Coronary artery (tissue), 2 donors: ENCODE results near the gene PLCB3.

Experiments used
- DNase-seq: peaks from one replicate; pipeline ENCODE4 v3.0.0-alpha.2; 2017; ENCODE audit warnings: low spot score
- H3K27ac ChIP-seq, 2 donors: fragments of 200-600 bp; sonication (generic); one replicate each; pipeline ENCODE4 v1.5.1; 2016 to 2019
- H3K4me3 ChIP-seq: fragments of 200-600 bp; sonication (generic); 2 replicates; pipeline ENCODE4 v1.5.1; 2016; ENCODE audit warnings: mild to moderate bottlenecking, moderate library complexity
- TF ChIP-seq, protein P1 (sequence below): fragments of 200-600 bp; sonication (generic); IDR thresholded peaks from one replicate; pipeline ENCODE4 v1.5.1; 2019; ENCODE audit warnings: antibody characterized with exemption

The PLCB3 gene

DNA sequence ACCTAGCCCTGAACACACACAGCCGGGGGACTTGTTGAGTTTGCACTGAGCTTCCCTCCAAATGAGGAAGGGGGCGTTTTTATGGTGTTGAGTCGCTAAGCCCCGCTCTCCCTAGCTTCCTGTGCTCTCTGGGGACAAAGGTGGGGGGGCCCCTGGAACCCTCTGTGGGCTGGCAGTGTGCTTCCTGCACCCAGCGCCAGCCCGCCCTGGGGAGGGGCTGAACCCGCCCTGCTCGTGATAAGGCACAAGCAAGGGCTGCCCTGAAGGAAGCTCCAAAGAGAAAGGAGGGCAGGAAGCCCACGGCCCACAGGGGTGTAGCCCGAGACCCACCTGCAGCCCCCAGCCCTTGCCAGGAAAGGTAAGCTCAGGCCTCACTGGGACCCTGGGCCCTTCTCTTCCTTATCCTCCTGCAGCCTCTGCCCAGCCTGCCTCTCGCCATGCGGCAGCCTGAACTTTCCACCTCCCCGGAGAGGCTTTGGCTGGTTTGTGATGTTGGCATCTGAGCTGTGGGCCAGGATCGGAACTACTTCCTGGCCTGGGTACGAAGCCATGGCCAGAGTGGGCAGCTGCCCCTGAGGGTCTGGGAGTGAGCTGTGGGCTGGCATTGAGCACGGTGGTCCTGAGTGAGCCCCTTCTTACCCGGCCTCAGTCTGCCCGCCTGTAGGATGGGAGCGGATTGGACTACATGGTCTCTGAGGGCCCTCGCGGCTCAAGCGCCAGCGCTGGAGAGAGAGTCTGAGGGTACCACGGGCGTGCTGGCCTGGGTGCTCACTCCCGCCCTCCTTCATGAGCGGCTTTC, 44.7 kb upstream of the PLCB3 start, which contains the start of gene FERMT3:
Gene FERMT3, plus strand, starts transcription at position 265 of the 799 bp plus-strand sequence. CDS start 644 bp downstream, outside the sequence.
- Histone ChIP-seq H3K4me3 (peak within 1 kb of the TSS; percentile 66), H3K27ac (peak within 1 kb of the TSS; percentile 49 to 88)
- no peak for DNase-seq
- TF ChIP-seq, protein P1, sequence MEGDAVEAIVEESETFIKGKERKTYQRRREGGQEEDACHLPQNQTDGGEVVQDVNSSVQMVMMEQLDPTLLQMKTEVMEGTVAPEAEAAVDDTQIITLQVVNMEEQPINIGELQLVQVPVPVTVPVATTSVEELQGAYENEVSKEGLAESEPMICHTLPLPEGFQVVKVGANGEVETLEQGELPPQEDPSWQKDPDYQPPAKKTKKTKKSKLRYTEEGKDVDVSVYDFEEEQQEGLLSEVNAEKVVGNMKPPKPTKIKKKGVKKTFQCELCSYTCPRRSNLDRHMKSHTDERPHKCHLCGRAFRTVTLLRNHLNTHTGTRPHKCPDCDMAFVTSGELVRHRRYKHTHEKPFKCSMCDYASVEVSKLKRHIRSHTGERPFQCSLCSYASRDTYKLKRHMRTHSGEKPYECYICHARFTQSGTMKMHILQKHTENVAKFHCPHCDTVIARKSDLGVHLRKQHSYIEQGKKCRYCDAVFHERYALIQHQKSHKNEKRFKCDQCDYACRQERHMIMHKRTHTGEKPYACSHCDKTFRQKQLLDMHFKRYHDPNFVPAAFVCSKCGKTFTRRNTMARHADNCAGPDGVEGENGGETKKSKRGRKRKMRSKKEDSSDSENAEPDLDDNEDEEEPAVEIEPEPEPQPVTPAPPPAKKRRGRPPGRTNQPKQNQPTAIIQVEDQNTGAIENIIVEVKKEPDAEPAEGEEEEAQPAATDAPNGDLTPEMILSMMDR, result no peak

DNA sequence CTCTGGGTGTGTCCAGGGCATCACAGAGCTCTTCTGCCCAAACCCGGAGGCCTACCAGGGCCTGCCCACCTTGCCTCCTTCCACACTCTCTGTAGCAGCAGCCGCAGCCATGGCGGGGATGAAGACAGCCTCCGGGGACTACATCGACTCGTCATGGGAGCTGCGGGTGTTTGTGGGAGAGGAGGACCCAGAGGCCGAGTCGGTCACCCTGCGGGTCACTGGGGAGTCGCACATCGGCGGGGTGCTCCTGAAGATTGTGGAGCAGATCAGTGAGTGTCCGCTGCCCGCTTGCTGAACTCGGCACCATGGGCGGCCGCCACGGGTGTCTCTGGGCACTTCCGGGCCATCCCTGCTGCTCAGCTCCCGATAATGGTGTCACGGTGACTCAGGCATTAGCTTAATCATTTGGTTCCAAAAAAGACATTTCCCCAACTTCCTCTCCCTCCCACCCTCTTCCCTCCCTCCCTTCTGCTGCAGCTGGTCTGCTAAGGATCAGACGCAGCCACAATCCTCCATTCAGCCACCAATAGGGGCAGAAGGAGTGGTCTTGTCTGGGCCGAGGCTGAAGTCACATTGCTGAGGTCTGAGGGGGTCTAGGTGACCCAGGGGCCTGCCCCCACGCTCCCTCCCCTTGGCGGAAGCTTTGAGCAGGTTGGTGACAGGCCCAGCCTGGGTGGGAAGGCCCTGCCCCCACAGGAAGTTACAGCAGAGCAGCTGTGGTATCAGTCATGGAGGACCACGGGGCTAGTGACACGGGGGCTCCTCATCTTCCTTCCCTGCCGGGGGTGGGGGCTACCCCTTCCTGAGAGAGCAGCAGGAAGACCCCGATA, 43.9 kb upstream of the PLCB3 start:
- DNase-seq, result peak; percentile 85
- TF ChIP-seq, protein P1, result no peak
- Histone ChIP-seq H3K4me3 (peak overlapping the region; percentile 66), H3K27ac (peak overlapping the region; percentile 49 to 88)

DNA sequence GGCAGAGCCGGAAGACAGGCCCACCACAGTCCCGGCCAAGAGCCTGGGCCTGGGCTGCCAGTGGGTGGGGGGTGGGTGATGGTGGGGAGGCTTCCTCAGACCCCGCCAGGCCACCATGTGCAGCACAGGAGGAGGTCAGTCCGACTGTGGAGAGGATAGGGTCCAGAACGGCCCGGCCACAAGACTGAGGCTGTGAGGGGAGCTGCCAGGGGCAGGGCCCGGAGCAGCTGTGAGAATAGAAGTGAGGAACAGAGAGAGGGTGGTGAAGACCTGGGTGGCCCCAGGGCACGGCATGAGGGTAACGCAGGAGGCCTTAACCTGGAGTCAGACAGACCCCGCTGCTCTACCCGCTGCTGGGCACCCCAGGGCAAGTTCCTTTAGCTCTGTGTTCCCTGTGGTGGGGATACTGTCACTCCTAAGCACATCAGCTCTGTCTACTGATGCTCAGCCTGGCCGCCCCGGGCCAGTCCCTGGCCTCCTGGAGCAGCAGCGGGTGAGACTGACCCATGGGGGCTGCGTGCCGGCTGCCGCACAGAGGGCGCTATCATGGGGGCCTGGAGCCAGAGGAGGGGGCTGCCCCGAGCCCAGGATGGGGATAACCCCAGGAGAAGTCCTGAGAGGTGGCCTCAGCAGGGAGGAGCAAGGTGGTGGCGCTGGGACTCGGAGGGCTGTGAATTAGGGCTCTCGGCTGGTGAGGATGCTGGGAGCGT, 43.1 kb upstream of the PLCB3 start:
- TF ChIP-seq, protein P1, result no peak
- peak overlapping the region; percentile 49 to 88 for H3K27ac ChIP-seq
- no peak for DNase-seq
- peak overlapping the region; percentile 66 for H3K4me3 ChIP-seq

DNA sequence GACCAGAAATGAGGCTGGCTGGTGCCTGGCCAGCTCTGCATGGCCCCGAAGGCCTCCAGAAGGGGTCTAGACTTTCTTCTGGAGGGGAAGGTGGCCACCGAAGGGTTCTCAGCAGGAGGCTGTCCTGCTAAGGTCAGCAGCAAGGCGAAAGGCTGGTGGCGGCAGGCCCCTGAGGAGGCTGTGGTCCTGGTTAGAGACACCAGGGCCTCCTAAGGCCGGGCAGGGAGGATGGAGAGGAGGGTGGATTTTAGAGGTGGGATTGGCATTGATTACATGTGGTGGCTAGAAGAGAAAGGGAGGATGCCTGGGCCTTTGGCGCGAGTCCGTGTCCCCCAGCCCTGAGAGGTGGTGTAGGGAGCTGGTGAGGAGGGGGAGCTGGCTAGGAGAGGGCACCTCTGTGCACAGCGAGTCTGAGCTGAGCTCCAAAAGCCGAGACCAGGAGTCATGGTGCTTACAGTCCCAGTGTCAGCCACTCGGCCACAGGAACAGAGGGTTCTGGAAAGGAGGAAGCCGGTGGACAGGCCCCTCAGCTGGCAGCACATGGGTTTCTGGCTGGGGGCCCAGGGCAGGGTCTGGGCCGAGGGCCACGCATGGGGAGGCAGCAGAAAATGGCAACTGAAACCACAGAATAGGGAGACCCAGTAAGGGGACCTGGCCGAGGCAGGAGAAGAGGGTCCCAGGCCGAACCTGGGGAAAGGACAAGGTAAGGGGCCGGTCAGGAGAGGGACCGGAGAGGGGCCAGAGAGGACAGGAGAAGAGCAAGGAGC, 42.4 kb upstream of the PLCB3 start:
- DNase-seq, result no peak
- TF ChIP-seq, protein P1, result no peak
- H3K4me3 ChIP-seq, result peak overlapping the region; percentile 66
- H3K27ac ChIP-seq, result peak overlapping the region in 1 of 2 donors; percentile 88

DNA sequence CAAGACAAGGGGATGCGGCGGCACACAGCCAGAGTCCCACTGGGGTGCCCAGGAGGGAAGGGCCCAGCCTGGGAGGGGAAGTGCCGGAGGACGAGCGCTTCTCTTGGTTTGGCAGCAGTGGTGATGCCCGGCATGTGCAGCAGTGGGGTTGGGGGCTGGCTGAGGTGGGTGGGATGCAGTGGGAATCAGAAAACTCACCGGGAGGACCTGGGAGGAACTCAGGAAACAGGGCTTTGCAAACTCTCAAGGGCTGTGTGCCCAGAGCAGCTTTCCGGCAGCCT, 41.8 kb upstream of the PLCB3 start:
- no peak for DNase-seq
- H3K4me3 ChIP-seq, result no peak overlapping the region
- no peak overlapping the region for H3K27ac ChIP-seq
- TF ChIP-seq, protein P1, result no peak

DNA sequence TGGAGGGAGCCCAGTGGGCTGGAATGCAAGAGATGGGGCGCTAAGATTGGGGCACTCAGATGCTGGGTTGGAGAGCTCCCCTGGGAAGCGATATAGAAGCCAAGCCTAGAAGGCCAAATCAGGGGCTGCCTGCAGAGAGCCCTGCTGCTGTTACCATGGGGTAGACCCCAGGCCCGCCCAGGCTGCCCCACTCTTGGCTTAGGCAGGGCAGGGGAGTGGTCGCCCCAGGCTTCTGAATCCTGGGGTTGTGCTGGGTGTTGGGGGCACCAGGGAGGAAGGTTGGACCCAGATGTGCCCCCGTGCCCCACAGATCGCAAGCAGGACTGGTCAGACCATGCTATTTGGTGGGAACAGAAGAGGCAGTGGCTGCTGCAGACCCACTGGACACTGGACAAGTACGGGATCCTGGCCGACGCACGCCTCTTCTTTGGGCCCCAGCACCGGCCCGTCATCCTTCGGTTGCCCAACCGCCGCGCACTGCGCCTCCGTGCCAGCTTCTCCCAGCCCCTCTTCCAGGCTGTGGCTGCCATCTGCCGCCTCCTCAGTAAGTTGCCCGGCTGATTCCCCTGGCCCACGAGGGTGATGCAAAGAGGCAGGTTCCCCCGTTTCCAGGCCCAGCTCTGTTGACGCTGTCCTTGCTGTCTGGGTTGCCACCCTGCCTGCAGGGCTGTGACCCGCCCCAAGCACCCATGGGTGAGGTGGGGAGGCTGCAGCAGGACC, 40.9 kb upstream of the PLCB3 start:
- TF ChIP-seq, protein P1, result no peak
- H3K4me3 ChIP-seq, result no peak overlapping the region
- no peak overlapping the region for H3K27ac ChIP-seq
- DNase-seq, result no peak
